HG03432 (cell line): ENCODE results near the gene PCDH17.
A peak's percentile ranks its signal among the peaks of the same experiment; 100 is the strongest.

Source experiments
- ATAC-seq: cut with Tn5 transposase; IDR thresholded peaks from one replicate; pipeline ENCODE4 v1.9.1; 2021; ENCODE audit warnings: mild to moderate bottlenecking, moderate library complexity; ENCODE audit not compliant: unreplicated experiment

The PCDH17 gene

DNA sequence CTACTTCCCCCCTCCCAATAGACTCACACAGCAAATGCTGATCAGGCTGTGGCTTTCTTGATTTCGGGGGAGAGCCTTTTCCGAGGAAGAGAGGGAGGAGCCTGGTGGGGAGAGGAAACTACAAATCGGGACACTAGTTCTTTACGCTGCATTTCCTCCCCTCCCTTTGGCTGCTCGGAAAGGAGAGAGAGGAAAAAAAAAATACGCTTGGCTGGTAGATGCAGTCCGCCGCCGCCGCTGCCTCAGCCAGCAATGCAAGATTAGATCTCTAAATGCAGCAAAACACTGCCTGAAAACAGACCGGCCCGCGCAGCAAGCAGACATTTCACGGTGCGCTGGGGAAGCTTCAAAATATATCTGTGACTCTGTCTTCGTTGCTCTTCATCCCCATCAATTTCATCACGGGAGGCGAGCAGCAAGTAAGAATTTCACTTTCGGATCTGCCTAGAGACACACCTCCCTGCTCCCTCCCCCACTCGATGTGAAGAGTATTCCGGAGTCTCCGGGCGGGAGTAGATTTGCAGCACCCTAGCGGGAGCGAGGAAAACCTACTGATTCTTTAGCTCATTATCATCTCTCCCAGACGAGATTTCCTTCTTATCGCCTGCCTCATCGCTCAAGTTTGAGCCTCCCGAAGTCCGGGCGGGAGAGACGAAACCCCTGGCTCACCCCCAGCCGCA is at the start of gene PCDH17:
TSS of gene PCDH17 (plus strand) at position 149 of the 680 bp plus-strand sequence. CDS start 803 bp downstream, outside the sequence.
- ATAC-seq: no peak

- no peak for ATAC-seq
These were observed 49.5 kb upstream of the PCDH17 start for GRCh38 chr13:57582032-57582431.

DNA sequence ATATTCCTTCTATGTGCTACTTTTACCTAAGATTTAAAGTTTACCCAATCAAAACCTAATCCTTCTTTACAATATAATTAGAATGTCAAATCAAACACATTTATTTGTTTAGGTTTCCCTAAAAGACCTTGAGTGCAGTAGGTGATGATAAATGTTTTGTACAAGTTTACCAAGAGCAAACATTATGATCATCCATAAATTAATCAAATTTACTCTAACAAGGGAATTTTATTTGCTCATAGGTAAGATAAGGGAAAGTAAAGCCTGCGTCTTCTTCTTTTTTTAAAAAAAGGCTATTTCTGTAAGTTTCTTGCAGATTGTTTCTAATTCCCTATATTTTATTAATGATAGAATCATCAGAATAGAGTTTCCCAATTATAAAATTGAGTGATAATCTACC is 48.0 kb upstream of the PCDH17 start:
- ATAC-seq: no peak

GRCh38 chr13:57588639-57589038 is 42.9 kb upstream of the PCDH17 start:
- no peak for ATAC-seq

GRCh38 chr13:57595775-57596174 is 35.8 kb upstream of the PCDH17 start:
- no peak for ATAC-seq

DNA sequence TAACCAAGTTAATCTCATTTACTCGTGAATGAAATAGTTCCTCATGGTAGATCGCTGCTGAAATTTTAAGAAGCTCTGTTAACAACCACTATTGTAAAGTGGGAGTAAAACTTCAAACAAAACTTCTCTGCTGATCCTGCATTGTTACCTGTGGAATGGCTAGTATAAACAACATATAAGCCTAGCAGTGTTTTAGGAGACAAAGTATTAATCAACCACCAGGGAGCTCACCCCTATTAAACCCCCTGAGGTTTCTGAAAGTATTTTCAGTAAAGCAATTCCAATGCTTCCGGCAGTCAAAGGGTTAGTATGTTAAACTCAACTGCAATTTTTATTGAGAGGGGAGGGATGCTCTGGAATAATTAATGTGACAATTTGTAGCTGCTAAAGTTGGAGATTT is 30.0 kb upstream of the PCDH17 start:
- no peak for ATAC-seq

- ATAC-seq: no peak
These were observed 27.1 kb upstream of the PCDH17 start for GRCh38 chr13:57604442-57604841.

DNA sequence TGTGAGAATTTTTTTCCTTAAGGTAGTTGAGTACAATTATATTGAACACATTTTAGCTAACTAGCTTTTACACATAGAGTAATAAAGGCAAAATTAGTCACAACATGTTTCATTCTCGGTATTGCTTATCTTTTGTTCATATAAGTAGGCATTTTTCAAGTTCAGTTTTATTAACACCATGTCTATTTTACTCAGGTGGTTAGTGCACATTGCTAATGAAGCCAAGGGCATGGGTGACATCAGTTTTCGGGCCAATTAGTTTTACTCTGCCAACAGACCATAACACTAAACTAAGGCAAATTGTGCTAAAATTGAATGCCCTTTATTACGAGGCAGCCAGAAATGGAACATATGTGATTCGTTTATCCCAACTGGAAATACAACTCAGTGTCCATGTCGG is 19.6 kb upstream of the PCDH17 start:
- ATAC-seq: no peak

DNA sequence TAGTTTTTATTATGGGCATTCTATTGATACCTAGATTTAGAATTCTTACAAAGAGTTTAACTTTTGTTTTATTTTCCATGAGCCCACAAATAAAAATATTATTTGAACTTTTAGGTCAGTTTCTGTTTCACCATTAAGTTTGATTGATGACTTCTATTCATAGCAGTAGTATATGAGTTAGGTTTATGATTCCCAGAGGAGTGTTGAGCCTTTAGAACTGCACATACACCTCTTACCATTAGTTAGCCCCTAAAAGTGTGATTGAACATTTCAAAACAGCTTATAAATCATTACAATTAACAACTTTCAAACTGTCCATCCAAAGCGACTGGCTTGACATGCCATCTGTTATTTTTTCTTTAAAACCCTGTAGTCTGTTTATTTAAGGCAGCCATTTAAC is 19.0 kb upstream of the PCDH17 start:
- no peak for ATAC-seq

DNA sequence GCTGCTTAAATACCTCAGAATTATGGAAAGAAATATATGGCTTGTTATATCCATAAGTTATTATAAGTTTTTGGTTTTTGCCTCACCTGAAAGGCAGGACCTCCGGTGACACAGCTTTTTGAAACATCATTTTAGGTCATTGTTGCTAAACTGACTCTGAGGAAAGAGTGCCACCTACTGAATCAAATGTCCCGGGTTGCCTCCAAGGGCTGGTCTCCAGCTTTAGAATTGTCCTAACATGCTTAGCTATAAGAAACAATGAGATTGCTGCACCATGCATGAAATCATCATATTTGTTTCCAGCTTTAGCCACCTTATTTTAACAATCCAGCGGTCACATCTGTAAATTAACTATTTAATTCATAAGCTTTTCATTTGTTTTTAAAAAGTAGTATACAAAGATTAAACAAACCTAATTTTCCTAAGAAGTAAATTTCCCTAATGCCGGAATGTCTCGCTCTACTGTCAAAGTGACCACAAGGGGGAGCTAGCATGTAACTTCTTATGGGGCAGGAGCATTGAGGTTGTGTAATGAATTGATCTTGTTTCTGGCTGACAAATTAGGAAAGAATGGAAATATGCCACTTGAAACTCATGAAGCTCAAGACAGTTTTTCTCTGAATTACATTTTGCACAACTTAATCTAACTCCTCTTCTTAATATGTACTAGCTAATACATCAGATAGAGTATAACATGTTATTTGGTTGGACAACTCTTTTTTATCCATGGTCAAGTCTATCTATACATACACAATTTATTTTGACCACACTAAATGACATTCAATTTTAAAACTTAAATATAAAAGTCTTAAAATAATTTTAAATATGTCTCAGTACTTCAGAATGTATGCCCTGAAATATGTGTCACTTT is 6.7 kb upstream of the PCDH17 start:
- ATAC-seq: peak; percentile 55

DNA sequence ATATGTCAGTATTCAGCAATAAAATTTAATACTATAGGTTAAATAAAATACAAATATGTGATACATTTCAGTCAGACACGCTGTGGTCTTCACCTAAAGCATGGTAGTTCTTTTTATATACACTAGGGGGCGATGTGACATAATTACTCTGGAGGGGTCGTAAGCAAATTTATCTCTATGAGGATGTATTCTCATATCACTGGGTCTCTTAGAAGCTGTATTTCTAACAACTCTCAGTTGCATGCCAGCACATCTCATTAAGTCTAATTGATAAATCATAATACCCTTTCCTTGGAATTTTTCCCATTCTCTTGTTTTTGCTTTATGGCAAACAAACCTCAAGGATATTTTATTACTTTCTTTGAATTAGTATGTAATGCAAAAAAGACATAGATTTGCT is 3.9 kb upstream of the PCDH17 start:
- ATAC-seq: no peak

- ATAC-seq: no peak
These were observed 2.1 kb upstream of the PCDH17 start for GRCh38 chr13:57629391-57629804.

DNA sequence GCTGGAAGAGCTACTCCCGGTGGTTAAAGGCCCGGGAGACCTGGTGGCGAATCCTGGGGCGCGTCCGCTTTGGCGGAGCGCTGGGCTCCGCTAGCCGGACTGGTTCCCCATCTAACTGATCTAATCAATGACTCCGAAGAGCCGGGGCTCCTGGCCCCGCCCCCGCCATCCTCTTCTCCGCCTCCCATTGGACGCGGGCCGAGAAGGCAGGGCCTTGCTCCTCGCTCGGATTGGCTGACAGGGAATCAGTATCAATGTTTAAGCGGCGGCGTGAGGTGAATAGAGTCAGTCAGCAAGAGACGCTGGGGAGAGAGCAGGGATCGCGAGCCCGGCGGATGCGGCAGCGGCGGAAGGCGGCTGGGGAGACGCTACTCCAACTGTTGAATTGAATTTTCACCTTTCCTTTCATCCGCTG is 1.7 kb upstream of the PCDH17 start:
- peak; percentile 56 for ATAC-seq

DNA sequence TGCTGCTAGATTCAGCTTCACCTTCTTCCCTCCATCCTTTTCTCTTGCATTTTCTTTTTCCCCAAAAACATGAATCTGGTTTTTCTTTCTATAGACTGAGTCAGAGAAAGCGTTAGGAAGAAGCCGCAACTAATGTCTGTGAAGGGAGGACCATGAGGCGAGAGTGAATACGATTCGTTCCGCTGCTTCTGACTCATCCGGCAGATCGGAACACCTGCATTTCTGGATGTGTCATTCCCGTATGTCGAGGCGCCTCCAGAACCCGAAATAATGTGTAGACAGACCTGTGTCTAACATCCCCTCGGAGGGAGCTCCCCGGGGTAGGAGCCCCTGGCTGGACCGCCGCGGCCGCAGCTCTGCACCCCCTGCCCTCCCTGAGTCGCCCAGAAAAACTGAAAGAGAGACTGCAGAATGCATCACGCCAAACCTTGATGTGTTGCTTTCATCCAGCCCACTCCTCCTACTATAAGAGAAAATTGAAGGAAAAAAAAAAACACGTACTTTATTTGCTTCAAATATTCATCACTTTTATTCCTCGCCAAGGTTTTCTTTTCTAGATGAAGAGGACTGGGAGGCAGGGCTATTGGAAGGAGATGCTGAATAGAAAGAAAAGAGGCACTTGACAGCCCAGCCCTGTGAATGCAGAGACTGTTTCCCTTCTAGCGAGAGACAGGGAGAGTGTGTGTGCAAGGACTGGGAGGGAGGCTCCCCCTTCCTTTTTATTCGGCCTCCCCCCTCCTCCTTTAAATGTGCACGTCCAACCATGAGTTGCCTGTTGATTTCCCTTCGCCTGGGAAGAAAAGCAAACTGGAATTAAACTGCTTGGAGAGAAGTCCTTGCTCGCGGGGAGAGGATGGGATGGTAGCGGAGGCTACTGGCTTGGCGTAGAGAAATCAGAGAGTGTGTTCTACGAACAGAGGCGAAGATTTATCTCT is 616 bp upstream of the PCDH17 start:
- ATAC-seq: no peak

DNA sequence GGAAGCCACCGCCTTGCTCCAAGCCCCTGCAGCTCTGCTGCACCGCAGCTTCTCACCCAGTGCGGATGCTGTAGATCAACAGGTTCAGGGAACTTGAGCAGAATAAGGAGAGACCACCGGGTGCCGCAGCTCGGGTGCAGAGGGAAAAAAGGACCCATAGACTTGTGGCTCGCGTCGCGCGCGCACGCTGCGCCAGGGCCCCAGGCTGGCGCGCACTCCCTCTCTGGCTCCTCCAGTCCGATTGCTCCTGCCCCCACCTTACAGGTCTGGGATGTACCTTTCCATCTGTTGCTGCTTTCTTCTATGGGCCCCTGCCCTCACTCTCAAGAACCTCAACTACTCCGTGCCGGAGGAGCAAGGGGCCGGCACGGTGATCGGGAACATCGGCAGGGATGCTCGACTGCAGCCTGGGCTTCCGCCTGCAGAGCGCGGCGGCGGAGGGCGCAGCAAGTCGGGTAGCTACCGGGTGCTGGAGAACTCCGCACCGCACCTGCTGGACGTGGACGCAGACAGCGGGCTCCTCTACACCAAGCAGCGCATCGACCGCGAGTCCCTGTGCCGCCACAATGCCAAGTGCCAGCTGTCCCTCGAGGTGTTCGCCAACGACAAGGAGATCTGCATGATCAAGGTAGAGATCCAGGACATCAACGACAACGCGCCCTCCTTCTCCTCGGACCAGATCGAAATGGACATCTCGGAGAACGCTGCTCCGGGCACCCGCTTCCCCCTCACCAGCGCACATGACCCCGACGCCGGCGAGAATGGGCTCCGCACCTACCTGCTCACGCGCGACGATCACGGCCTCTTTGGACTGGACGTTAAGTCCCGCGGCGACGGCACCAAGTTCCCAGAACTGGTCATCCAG is 964 bp downstream of the PCDH17 start:
- ATAC-seq: no peak

DNA sequence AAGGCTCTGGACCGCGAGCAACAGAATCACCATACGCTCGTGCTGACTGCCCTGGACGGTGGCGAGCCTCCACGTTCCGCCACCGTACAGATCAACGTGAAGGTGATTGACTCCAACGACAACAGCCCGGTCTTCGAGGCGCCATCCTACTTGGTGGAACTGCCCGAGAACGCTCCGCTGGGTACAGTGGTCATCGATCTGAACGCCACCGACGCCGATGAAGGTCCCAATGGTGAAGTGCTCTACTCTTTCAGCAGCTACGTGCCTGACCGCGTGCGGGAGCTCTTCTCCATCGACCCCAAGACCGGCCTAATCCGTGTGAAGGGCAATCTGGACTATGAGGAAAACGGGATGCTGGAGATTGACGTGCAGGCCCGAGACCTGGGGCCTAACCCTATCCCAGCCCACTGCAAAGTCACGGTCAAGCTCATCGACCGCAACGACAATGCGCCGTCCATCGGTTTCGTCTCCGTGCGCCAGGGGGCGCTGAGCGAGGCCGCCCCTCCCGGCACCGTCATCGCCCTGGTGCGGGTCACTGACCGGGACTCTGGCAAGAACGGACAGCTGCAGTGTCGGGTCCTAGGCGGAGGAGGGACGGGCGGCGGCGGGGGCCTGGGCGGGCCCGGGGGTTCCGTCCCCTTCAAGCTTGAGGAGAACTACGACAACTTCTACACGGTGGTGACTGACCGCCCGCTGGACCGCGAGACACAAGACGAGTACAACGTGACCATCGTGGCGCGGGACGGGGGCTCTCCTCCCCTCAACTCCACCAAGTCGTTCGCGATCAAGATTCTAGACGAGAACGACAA is 1.8 kb downstream of the PCDH17 start:
- no peak for ATAC-seq

DNA sequence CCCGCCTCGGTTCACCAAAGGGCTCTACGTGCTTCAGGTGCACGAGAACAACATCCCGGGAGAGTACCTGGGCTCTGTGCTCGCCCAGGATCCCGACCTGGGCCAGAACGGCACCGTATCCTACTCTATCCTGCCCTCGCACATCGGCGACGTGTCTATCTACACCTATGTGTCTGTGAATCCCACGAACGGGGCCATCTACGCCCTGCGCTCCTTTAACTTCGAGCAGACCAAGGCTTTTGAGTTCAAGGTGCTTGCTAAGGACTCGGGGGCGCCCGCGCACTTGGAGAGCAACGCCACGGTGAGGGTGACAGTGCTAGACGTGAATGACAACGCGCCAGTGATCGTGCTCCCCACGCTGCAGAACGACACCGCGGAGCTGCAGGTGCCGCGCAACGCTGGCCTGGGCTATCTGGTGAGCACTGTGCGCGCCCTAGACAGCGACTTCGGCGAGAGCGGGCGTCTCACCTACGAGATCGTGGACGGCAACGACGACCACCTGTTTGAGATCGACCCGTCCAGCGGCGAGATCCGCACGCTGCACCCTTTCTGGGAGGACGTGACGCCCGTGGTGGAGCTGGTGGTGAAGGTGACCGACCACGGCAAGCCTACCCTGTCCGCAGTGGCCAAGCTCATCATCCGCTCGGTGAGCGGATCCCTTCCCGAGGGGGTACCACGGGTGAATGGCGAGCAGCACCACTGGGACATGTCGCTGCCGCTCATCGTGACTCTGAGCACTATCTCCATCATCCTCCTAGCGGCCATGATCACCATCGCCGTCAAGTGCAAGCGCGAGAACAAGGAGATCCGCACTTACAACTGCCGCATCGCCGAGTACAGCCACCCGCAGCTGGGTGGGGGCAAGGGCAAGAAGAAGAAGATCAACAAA is 2.6 kb downstream of the PCDH17 start:
- ATAC-seq: no peak

- ATAC-seq: no peak
These were observed 3.3 kb downstream of the PCDH17 start for GRCh38 chr13:57634839-57635165.
